Lower lobe of right lung (tissue), 2 donors: Measurements from ENCODE around the gene CCDC92B. TPM values are rescaled to one million over a fixed set of nuclear protein-coding genes. Genes with fewer than 3 reads are reported as not detected.

Experiments
- ATAC-seq, 2 donors: fragments of 200-7000 bp; cut with Tn5 transposase; one replicate each; pipeline ENCODE4 v1.9.1; 2020 to 2022; ENCODE audit warnings: mild to moderate bottlenecking in 2 of 2, moderate library complexity in 2 of 2
- DNase-seq: peaks from one replicate; pipeline ENCODE4 v3.0.0-alpha.2; 2020
- H3K27ac ChIP-seq: fragments of 200-600 bp; one replicate; pipeline ENCODE4 v1.8.0; 2022
- H3K27me3 ChIP-seq: fragments of 200-600 bp; one replicate; pipeline ENCODE4 v1.8.0; 2022; ENCODE audit warnings: low read depth
- H3K36me3 ChIP-seq: fragments of 200-600 bp; one replicate; pipeline ENCODE4 v1.8.0; 2022; ENCODE audit warnings: mild to moderate bottlenecking
- H3K4me1 ChIP-seq: fragments of 200-600 bp; one replicate; pipeline ENCODE4 v1.8.0; 2022
- H3K4me3 ChIP-seq: fragments of 200-600 bp; one replicate; pipeline ENCODE4 v1.8.0; 2022; ENCODE audit warnings: mild to moderate bottlenecking
- H3K9me3 ChIP-seq: fragments of 200-600 bp; one replicate; pipeline ENCODE4 v1.8.0; 2022
- CTCF ChIP-seq: fragments of 200-600 bp; IDR thresholded peaks from one replicate; pipeline ENCODE4 v1.8.0; 2022; ENCODE audit warnings: antibody characterized with exemption, mild to moderate bottlenecking
- intact Hi-C: fragments of 100-400 bp; cut with DNase I; formaldehyde crosslinking; loops from one replicate; pipeline ENCODE4 v1.11.0; 2022
- long read RNA-seq: library from polyadenylated mRNA; unstranded; transcript quantifications from one replicate; pipeline ENCODE4 v2.0.0, GENCODE V29; 2021
- total RNA-seq: library from RNA; stranded (reverse); fragmentation: NEBNext Ultra II Directional; extraction: Animal tissue kit (Norgen Biotek cat#: 25700); gene quantifications from one replicate; pipeline ENCODE4 v1.2.1, GENCODE V29; 2021
- donor health status: DM: no; HTN: yes; CAD: no; lungs with severe emphysema.

CCDC92B gene
- total RNA-seq: 0.12 TPM
- long read RNA-seq, partial matches to known transcripts: 0 of 1 reads
- long read RNA-seq, other reads (novel, unspliced or antisense): 0 of 1 reads

GRCh38 chr17:2749058-2749783 is at the start of gene CCDC92B:
Gene CCDC92B (minus strand): TSS chr17:2749652. CDS start chr17:2735145, 14,507 bp downstream.
- Histone ChIP-seq H3K36me3 (no peaks in the 10 kb centered on the region), H3K27ac (no peak within 1 kb of the TSS), H3K4me3 (peak within 1 kb of the TSS; percentile 11), H3K27me3 (peaks cover 81% of the 10 kb centered on the region), H3K4me1 (peaks cover 3% of the 10 kb centered on the region), H3K9me3 (no peaks in the 10 kb centered on the region)
- DNase-seq (no peak), ATAC-seq (no peak)
- TF ChIP-seq CTCF: no peak
- intact Hi-C loops: no loop called here

- Histone ChIP-seq H3K27ac (no peak overlapping the region), H3K4me1 (peaks cover 8% of the 10 kb centered on the region), H3K27me3 (peaks cover 4% of the 10 kb centered on the region), H3K9me3 (no peaks in the 10 kb centered on the region), H3K36me3 (no peaks in the 10 kb centered on the region), H3K4me3 (no peak overlapping the region)
- ATAC-seq (no peak), DNase-seq (no peak)
- intact Hi-C loops: no loop called here
- TF ChIP-seq CTCF: no peak
Measured at GRCh38 chr17:2798678-2799077, 49.2 kb upstream of the CCDC92B start.

- Histone ChIP-seq H3K9me3 (no peaks in the 10 kb centered on the region), H3K27ac (no peak overlapping the region), H3K36me3 (no peaks in the 10 kb centered on the region), H3K27me3 (peaks cover 4% of the 10 kb centered on the region), H3K4me1 (peaks cover 8% of the 10 kb centered on the region), H3K4me3 (no peak overlapping the region)
- ATAC-seq (no peak), DNase-seq (no peak)
- TF ChIP-seq CTCF: no peak
- intact Hi-C loops: no loop called here
Measured at GRCh38 chr17:2798188-2798587, 48.7 kb upstream of the CCDC92B start.

GRCh38 chr17:2797637-2798036 is 48.2 kb upstream of the CCDC92B start:
- Histone ChIP-seq H3K36me3 (no peaks in the 10 kb centered on the region), H3K9me3 (no peaks in the 10 kb centered on the region), H3K4me1 (peaks cover 10% of the 10 kb centered on the region), H3K4me3 (peak overlapping the region; percentile 51), H3K27ac (no peak overlapping the region), H3K27me3 (peaks cover 4% of the 10 kb centered on the region)
- intact Hi-C loops: no loop called here
- DNase-seq (no peak), ATAC-seq (no peak)
- no peak for TF ChIP-seq CTCF

GRCh38 chr17:2797226-2797625 is 47.8 kb upstream of the CCDC92B start:
- ATAC-seq (no peak), DNase-seq (no peak)
- Histone ChIP-seq H3K4me3 (peak overlapping the region; percentile 51), H3K27ac (no peak overlapping the region), H3K4me1 (peaks cover 14% of the 10 kb centered on the region), H3K36me3 (no peaks in the 10 kb centered on the region), H3K9me3 (no peaks in the 10 kb centered on the region), H3K27me3 (peaks cover 8% of the 10 kb centered on the region)
- no peak for TF ChIP-seq CTCF
- intact Hi-C loops: no loop called here
